A673 (cell line): ENCODE measurements around the gene URAD.
A peak's percentile ranks its signal among the peaks of the same experiment; 100 is the strongest.

Experiments
- EZH2 ChIP-seq: fragments of 200-600 bp; sonication (generic); IDR thresholded peaks from 2 replicates; pipeline ENCODE4 v1.6.1; 2017; ENCODE audit warnings: borderline replicate concordance, low read depth, mild to moderate bottlenecking, mixed read lengths, antibody characterized with exemption, low read length; ENCODE audit not compliant: poor library complexity, severe bottlenecking
- TF ChIP-seq, protein P1 (sequence below): fragments of 300-800, 200-600 bp; sonication (generic); conservative IDR thresholded peaks from 2 replicates; pipeline ENCODE4 v1.5.1; 2017; ENCODE audit warnings: low read depth, mild to moderate bottlenecking, antibody characterized with exemption, low read length, moderate library complexity, mixed read lengths

- TF ChIP-seq, protein P1, sequence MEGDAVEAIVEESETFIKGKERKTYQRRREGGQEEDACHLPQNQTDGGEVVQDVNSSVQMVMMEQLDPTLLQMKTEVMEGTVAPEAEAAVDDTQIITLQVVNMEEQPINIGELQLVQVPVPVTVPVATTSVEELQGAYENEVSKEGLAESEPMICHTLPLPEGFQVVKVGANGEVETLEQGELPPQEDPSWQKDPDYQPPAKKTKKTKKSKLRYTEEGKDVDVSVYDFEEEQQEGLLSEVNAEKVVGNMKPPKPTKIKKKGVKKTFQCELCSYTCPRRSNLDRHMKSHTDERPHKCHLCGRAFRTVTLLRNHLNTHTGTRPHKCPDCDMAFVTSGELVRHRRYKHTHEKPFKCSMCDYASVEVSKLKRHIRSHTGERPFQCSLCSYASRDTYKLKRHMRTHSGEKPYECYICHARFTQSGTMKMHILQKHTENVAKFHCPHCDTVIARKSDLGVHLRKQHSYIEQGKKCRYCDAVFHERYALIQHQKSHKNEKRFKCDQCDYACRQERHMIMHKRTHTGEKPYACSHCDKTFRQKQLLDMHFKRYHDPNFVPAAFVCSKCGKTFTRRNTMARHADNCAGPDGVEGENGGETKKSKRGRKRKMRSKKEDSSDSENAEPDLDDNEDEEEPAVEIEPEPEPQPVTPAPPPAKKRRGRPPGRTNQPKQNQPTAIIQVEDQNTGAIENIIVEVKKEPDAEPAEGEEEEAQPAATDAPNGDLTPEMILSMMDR = peak; percentile 71
- TF ChIP-seq EZH2 = peak; percentile 53
These were observed 27.9 kb downstream of the URAD start for GRCh38 chr13:27960362-27961226.
